CD4-positive, CD25-positive, alpha-beta regulatory T cell (primary cell): ENCODE data around the gene RICTOR. TPM values are rescaled to one million over a fixed set of nuclear protein-coding genes. Genes with fewer than 3 reads are reported as not detected.
"Not testable (repeated sequence)": the region's sequence is repeated elsewhere in the genome, so short reads cannot be mapped to it uniquely, and the experiment has no call there.

Experiments
- ATAC-seq, 2 donors: fragments of 150-1000 bp; cut with Tn5 transposase; one replicate each; pipeline ENCODE4 v1.10.0; 2021; ENCODE audit warnings: low read depth in 2 of 2, moderate number of reproducible peaks in 2 of 2, moderate library complexity in 1 of 2
- DNase-seq, 3 donors: peaks; one replicate each; pipeline versions ENCODE4 v3.0.0 to v3.0.0-alpha.2; 2012 to 2022; ENCODE audit warnings: mixed read lengths in 1 of 3
- H3K27ac ChIP-seq: one replicate; pipeline ENCODE4 v1.7.0; 2013; ENCODE audit warnings: mild to moderate bottlenecking, low read length; ENCODE audit not compliant: insufficient read depth, poor library complexity, severe bottlenecking
- H3K27me3 ChIP-seq: one replicate; pipeline ENCODE4 v1.7.0; 2013; ENCODE audit warnings: low read length; ENCODE audit not compliant: control insufficient read depth, insufficient read depth
- H3K36me3 ChIP-seq: one replicate; pipeline ENCODE4 v1.7.0; 2013; ENCODE audit warnings: mild to moderate bottlenecking, low read length, moderate library complexity; ENCODE audit not compliant: control insufficient read depth, insufficient read depth
- H3K4me1 ChIP-seq: 2 replicates; pipeline ENCODE4 v1.7.0; 2013; ENCODE audit warnings: mild to moderate bottlenecking, low read length; ENCODE audit not compliant: insufficient read depth, control insufficient read depth, poor library complexity, severe bottlenecking
- H3K4me3 ChIP-seq: one replicate; pipeline ENCODE4 v1.7.0; 2013; ENCODE audit warnings: low read depth, mild to moderate bottlenecking, low read length, moderate library complexity
- H3K9me3 ChIP-seq, 2 experiments: 1 replicate in 1 of 2; 2 replicates in 1 of 2; pipeline ENCODE4 v1.7.0; 2013; ENCODE audit warnings: low read length in 2 of 2, mild to moderate bottlenecking in 1 of 2, moderate library complexity in 1 of 2; ENCODE audit not compliant: control insufficient read depth in 2 of 2
- H3K27ac Mint-ChIP-seq, 3 donors: one replicate each; pipeline ENCODE4 v1.8.0; 2020 to 2022; ENCODE audit warnings: mild to moderate bottlenecking in 3 of 3, mixed read lengths in 3 of 3, moderate library complexity in 2 of 3
- H3K27me3 Mint-ChIP-seq: one replicate; pipeline ENCODE4 v1.8.0; 2022; ENCODE audit warnings: mild to moderate bottlenecking, mixed read lengths
- H3K36me3 Mint-ChIP-seq: one replicate; pipeline ENCODE4 v1.8.0; 2020; ENCODE audit warnings: mixed read lengths
- H3K4me1 Mint-ChIP-seq, 4 donors: one replicate each; pipeline ENCODE4 v1.8.0; 2020 to 2022; ENCODE audit warnings: mixed read lengths in 4 of 4, mild to moderate bottlenecking in 1 of 4
- H3K4me3 Mint-ChIP-seq, 4 donors: one replicate each; pipeline ENCODE4 v1.8.0; 2020 to 2022; ENCODE audit warnings: mild to moderate bottlenecking in 4 of 4, mixed read lengths in 4 of 4, moderate library complexity in 3 of 4
- H3K9me3 Mint-ChIP-seq, 7 donors: one replicate each; pipeline ENCODE4 v1.8.0; 2020 to 2022; ENCODE audit warnings: mixed read lengths in 7 of 7, mild to moderate bottlenecking in 3 of 7, moderate library complexity in 2 of 7
- polyA plus RNA-seq, 4 donors: library from polyadenylated mRNA; unstranded; fragments of 300-500 nt; fragmentation: Illumina TruSeq; gene quantifications; one replicate each; pipeline ENCODE4 v1.2.3, GENCODE V29; 2021
- total RNA-seq: library from RNA; stranded (reverse); gene quantifications from one replicate; pipeline ENCODE4 v1.2.3, GENCODE V29; 2022

The RICTOR gene
- total and polyA plus RNA-seq, 5 donors from 2014 or later = 11.3 to 84.0 (median 15.2) TPM

DNA sequence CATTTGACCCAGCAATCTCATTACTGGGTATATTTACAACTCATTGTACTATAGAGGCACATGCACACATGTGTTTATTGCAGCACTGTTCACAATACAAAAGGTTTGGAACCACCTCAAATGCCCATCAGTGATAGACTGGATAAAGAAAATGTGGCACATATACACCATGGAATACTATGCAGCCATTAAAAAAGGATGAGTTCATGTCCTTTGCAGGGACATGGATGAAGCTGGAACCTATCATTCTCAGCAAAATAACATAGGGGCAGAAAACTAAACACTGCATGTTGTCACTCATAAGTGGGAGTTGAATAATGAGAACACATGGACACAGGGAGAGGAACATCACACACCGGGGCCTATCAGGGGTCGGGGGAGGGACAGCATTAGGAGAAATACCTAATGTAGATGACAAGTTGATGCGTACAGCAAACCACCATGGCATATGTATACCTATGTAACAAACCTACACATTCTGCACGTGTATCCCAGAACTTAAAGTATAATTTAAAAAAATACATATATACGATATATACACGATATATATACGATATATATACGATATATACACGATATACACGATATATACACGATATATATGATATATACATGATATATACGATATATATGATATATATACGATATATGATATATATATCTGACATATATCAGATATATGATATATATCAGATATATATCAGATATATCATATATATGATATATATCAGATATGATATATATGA, 84.1 kb downstream of the RICTOR start:
- not testable (repeated sequence) for H3K27ac Mint-ChIP-seq, H3K27ac ChIP-seq, H3K4me1 ChIP-seq, ATAC-seq, H3K9me3 ChIP-seq, H3K4me3 ChIP-seq, H3K27me3 Mint-ChIP-seq, H3K27me3 ChIP-seq, H3K9me3 Mint-ChIP-seq, H3K4me3 Mint-ChIP-seq, DNase-seq
- Mint-ChIP-seq H3K36me3 (peaks cover 62% of the 10 kb centered on the region), H3K4me1 (peaks cover 0 to 34% (median 15%) of the 10 kb centered on the region in 4 donors)
- H3K36me3 ChIP-seq = peaks cover 41% of the 10 kb centered on the region

DNA sequence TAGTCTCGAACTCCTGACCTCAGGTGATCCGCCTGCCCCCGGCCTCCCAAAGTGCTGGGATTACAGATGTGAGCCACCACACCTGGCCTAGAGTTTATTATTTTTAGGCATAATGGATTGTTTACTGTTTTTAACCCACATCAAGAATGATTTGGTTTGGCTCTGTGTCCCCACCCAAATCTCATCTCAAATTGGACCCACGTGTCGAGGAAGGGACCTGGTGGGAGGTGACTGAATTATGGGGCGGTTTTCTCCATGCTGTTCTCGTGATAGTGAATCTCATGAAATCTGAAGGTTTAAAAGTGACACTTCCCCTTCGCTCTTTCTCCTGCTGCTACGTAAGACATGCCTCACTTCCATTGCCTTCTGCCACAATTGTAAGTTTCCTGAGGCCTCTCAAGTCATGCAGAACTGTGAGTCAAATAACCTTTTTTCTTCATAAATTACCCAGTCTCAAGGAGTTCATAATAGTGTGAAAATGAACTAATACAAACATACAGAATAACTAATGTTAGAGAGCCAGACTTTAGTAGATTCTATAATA, 88.2 kb downstream of the RICTOR start:
- H3K9me3 ChIP-seq = no peaks in the 10 kb centered on the region
- Mint-ChIP-seq H3K36me3 (peaks cover 46% of the 10 kb centered on the region), H3K4me3 (no peak overlapping the region), H3K27ac (no peak overlapping the region), H3K27me3 (no peaks in the 10 kb centered on the region), H3K4me1 (peaks cover 6 to 26% (median 12%) of the 10 kb centered on the region in 4 donors), H3K9me3 (peaks cover 0 to 6% (median 3%) of the 10 kb centered on the region in 7 donors)
- H3K36me3 ChIP-seq = peaks cover 30% of the 10 kb centered on the region
- no peak overlapping the region for H3K27ac ChIP-seq
- no peaks in the 10 kb centered on the region for H3K4me1 ChIP-seq
- no peaks in the 10 kb centered on the region for H3K27me3 ChIP-seq
- DNase-seq = no peak
- H3K4me3 ChIP-seq = no peak overlapping the region
- no peak for ATAC-seq

DNA sequence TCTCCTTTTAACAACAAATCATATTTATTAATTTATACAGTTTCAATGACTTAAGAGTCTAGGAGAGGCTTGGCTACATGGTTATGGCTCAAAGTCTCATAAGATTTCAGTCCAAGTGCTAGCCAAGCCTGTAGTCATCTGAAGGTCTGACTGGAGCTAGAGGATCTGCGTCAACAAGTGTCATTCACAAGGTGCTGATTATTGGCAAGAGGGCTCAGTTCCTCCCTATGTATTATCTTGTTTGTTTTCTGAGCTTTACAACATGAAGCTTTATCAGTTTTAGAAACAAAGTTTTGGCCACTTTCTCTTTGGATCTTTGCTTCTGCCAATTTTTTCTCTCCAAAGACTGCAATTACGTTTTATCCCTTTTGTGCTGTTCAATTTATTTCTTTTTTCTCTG, 94.7 kb downstream of the RICTOR start:
- Mint-ChIP-seq H3K36me3 (peaks cover 38% of the 10 kb centered on the region), H3K4me3 (no peak overlapping the region), H3K4me1 (peaks cover 3 to 21% (median 11%) of the 10 kb centered on the region in 4 donors), H3K27me3 (no peaks in the 10 kb centered on the region), H3K27ac (no peak overlapping the region), H3K9me3 (no peaks in the 10 kb centered on the region)
- no peak overlapping the region for H3K27ac ChIP-seq
- H3K27me3 ChIP-seq = no peaks in the 10 kb centered on the region
- H3K36me3 ChIP-seq = peaks cover 34% of the 10 kb centered on the region
- H3K4me1 ChIP-seq = no peaks in the 10 kb centered on the region
- DNase-seq = no peak
- H3K9me3 ChIP-seq = no peaks in the 10 kb centered on the region
- no peak for ATAC-seq
- no peak overlapping the region for H3K4me3 ChIP-seq

DNA sequence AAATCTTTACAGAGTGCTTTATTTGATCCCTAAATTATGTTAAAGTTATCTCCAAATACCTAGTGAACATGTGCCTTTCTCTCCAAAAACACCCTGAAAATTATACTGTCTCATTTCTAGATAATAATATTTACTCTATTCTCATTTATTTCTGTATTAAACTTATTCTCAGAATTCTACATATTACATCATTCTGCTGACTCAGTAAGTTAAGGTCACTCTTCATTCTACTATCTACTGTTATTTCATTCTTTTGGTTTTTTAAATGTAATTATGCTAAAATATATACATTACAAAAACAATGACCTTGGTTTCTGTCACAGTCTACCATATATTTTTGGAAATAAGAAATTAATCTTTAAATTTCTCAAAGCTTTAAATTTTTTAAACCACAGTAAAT, 96.2 kb downstream of the RICTOR start:
- H3K36me3 Mint-ChIP-seq = peaks cover 45% of the 10 kb centered on the region

DNA sequence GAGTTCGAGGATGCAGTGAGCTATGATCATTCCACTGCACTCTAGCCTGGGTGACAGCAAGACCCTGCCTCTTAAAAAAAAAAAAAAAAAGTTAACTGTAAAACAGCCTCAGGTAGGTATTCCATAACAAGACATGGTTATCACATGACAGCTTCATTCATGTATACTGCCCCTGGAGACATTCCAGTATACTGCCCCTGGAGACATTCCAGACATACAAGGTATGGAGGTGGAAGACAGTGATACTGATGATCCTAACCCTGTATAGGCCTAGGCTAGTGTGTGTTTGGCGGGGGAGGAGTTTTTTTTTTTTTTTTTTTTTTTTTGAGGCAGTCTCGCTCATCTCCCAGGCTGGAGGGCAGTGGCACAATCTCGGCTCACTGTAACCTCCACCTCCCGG, 105.5 kb downstream of the RICTOR start:
- peaks cover 71% of the 10 kb centered on the region for H3K36me3 ChIP-seq
- ATAC-seq = no peak

More for the DNA sequence above, 96.2 kb downstream of the RICTOR start:
- H3K36me3 ChIP-seq = peaks cover 40% of the 10 kb centered on the region
- no peaks in the 10 kb centered on the region for H3K9me3 ChIP-seq
- DNase-seq (no peak), ATAC-seq (no peak)
- no peaks in the 10 kb centered on the region for H3K27me3 ChIP-seq
- Mint-ChIP-seq H3K27me3 (no peaks in the 10 kb centered on the region), H3K4me1 (peaks cover 3 to 21% (median 13%) of the 10 kb centered on the region in 4 donors), H3K4me3 (no peak overlapping the region), H3K9me3 (no peaks in the 10 kb centered on the region), H3K27ac (no peak overlapping the region)
- H3K4me1 ChIP-seq = no peaks in the 10 kb centered on the region
- no peak overlapping the region for H3K27ac ChIP-seq
- H3K4me3 ChIP-seq = no peak overlapping the region

DNA sequence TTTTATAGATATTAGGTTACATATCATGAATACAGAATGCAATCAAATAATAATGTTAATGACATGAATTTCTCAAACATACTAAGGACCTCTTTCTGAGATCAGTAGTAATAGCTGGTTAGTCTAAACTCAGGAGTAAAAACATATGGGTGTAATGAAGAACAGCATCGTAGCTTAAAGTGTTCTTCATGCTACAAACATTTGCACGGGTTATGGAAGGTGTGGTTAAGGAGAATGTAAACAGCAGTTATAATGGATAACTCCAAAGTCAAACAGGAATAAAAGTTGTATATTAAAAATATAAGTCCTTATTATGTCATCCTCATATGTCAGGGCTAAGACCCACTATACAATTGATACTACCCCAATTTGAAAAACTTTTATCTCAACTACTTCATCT, 112.5 kb downstream of the RICTOR start:
- H3K27me3 Mint-ChIP-seq = no peaks in the 10 kb centered on the region
- H3K4me3 Mint-ChIP-seq = no peak overlapping the region
- no peak for ATAC-seq
- H3K36me3 Mint-ChIP-seq = peaks cover 39% of the 10 kb centered on the region
- DNase-seq = no peak
- no peak overlapping the region for H3K4me3 ChIP-seq
- H3K27me3 ChIP-seq = no peaks in the 10 kb centered on the region
- H3K36me3 ChIP-seq = peaks cover 93% of the 10 kb centered on the region
- H3K9me3 ChIP-seq = no peaks in the 10 kb centered on the region
- no peaks in the 10 kb centered on the region for H3K4me1 ChIP-seq
- peaks cover 0 to 5% (median 1%) of the 10 kb centered on the region in 4 donors for H3K4me1 Mint-ChIP-seq
- no peaks in the 10 kb centered on the region for H3K9me3 Mint-ChIP-seq
- H3K27ac ChIP-seq = no peak overlapping the region
- no peak overlapping the region for H3K27ac Mint-ChIP-seq

More for the DNA sequence above, 105.5 kb downstream of the RICTOR start:
- no peak for DNase-seq
- no peak overlapping the region for H3K27ac ChIP-seq
- H3K4me3 Mint-ChIP-seq = no peak overlapping the region
- H3K4me3 ChIP-seq = no peak overlapping the region
- no peaks in the 10 kb centered on the region for H3K27me3 ChIP-seq
- no peaks in the 10 kb centered on the region for H3K9me3 Mint-ChIP-seq
- H3K27ac Mint-ChIP-seq = no peak overlapping the region
- no peaks in the 10 kb centered on the region for H3K9me3 ChIP-seq
- H3K4me1 ChIP-seq = no peaks in the 10 kb centered on the region
- H3K36me3 Mint-ChIP-seq = peaks cover 19% of the 10 kb centered on the region
- peaks cover 0 to 9% (median 1%) of the 10 kb centered on the region in 4 donors for H3K4me1 Mint-ChIP-seq
- H3K27me3 Mint-ChIP-seq = no peaks in the 10 kb centered on the region

DNA sequence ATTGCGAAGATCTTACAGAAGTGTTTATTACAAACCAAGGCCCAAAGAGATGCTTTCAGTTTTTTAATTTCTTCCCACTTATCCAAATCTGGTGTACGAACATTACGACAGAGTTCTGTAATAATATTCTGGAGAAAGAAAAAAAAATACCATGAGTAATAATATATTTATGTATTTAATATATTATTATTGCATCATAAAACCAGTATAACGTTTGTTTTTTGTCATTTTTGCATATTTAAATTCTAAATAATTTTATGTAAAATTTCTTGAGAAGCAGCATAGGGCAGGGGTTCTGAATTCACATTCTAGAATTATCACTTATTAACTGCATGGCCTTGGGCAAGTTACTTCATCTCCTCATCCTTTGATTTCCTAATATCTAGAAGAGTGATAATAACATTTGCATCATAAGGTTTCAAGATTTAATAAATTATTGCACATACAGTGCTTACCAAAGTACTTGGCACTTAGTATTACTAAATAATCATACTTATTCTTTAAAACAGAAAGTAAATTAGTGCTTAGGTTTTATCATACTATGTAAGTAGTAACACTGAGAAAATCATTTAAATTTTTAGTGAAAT, 120.7 kb downstream of the RICTOR start:
- no peaks in the 10 kb centered on the region for H3K27me3 Mint-ChIP-seq
- H3K27ac Mint-ChIP-seq = no peak overlapping the region
- H3K4me1 Mint-ChIP-seq = peaks cover 0 to 6% (median 0%) of the 10 kb centered on the region in 4 donors
- Histone ChIP-seq H3K27me3 (no peaks in the 10 kb centered on the region), H3K36me3 (peaks cover 99% of the 10 kb centered on the region), H3K9me3 (no peaks in the 10 kb centered on the region), H3K4me1 (no peaks in the 10 kb centered on the region), H3K27ac (no peak overlapping the region), H3K4me3 (no peak overlapping the region)
- peaks cover 61% of the 10 kb centered on the region for H3K36me3 Mint-ChIP-seq
- H3K9me3 Mint-ChIP-seq = no peaks in the 10 kb centered on the region
- DNase-seq = no peak
- no peak overlapping the region for H3K4me3 Mint-ChIP-seq
- no peak for ATAC-seq
